Subcutaneous abdominal adipose tissue (tissue), 5 donors: ENCODE measurements around the gene SMC5.
"Not testable (repeated sequence)": the region's sequence is repeated elsewhere in the genome, so short reads cannot be mapped to it uniquely, and the experiment has no call there.

Experiments
- H3K27ac ChIP-seq: one replicate; pipeline ENCODE4 v1.7.0; 2013; ENCODE audit warnings: low read depth, mild to moderate bottlenecking, inconsistent platforms, low read length, moderate library complexity
- H3K27me3 ChIP-seq, 5 donors: one replicate each; pipeline ENCODE4 v1.7.0; 2013; ENCODE audit warnings: low read length in 5 of 5, inconsistent platforms in 1 of 5; ENCODE audit not compliant: control insufficient read depth in 5 of 5, insufficient read depth in 4 of 5
- H3K36me3 ChIP-seq, 5 donors: one replicate each; pipeline ENCODE4 v1.7.0; 2013; ENCODE audit warnings: low read length in 5 of 5; ENCODE audit not compliant: control insufficient read depth in 5 of 5, insufficient read depth in 5 of 5
- H3K4me1 ChIP-seq, 5 donors: one replicate each; pipeline ENCODE4 v1.7.0; 2013; ENCODE audit warnings: low read length in 5 of 5, mild to moderate bottlenecking in 3 of 5, moderate library complexity in 1 of 5; ENCODE audit not compliant: control insufficient read depth in 5 of 5, insufficient read depth in 5 of 5
- H3K4me3 ChIP-seq, 5 donors: one replicate each; pipeline ENCODE4 v1.7.0; 2013; ENCODE audit warnings: low read length in 5 of 5, low read depth in 1 of 5
- H3K9ac ChIP-seq, 5 donors: one replicate each; pipeline ENCODE4 v1.7.0; 2013; ENCODE audit warnings: low read length in 5 of 5, mild to moderate bottlenecking in 4 of 5, moderate library complexity in 3 of 5
- H3K9me3 ChIP-seq, 5 donors: one replicate each; pipeline ENCODE4 v1.7.0; 2013; ENCODE audit warnings: low read length in 5 of 5; ENCODE audit not compliant: control insufficient read depth in 5 of 5
- donor health status: healthy.
- donor health status: healthy.
- donor health status: healthy.
- donor health status: healthy.
- donor health status: healthy.

The SMC5 gene

DNA sequence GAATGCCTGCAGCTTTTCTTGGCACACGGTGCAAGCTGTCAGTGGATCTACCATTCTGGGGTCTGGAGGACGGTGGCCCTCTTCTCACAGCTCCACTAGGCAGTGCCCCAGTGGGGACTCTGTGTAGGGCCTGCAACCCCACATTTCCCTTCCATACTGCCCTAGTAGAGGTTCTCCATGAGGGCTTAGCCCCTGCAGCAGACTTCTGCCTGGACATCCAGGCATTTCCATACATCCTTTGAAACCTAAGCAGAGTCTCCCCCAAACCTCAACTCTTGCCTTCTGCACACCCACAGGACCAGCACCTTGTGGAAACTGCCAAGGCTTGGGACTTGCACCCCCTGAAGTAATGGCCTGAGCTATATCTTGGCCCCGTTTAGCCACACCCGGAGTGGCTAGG, 69.8 kb downstream of the SMC5 start:
- peaks cover 28 to 46% (median 41%) of the 10 kb centered on the region in 5 donors for H3K36me3 ChIP-seq
- not testable (repeated sequence) for H3K4me1 ChIP-seq, H3K4me3 ChIP-seq, H3K9me3 ChIP-seq, H3K9ac ChIP-seq, H3K27ac ChIP-seq, H3K27me3 ChIP-seq

DNA sequence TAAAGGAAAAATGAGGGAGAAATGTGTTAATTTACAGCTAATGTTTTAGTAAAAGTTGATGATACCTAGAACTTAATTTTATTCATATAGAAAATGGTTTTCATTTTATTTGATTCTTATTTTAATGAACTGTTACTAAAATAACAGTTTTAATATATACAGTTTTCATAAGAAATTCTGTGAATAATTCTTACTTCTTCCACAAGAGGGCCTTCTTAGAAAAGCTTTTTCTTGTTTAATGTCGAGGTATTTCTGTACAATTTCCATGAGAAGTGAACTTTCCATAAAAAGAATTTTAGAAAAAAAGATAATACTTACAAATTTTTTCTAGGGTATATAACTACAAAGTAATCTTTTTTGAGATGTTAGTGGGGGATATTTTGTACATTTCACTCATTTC, 81.8 kb downstream of the SMC5 start:
- H3K4me1 ChIP-seq: no peaks in the 10 kb centered on the region
- no peaks in the 10 kb centered on the region for H3K9me3 ChIP-seq
- no peaks in the 10 kb centered on the region for H3K27me3 ChIP-seq
- H3K27ac ChIP-seq: no peak overlapping the region
- peaks cover 0 to 4% (median under 1%) of the 10 kb centered on the region in 5 donors for H3K36me3 ChIP-seq
- no peak overlapping the region for H3K4me3 ChIP-seq
- no peak overlapping the region for H3K9ac ChIP-seq

DNA sequence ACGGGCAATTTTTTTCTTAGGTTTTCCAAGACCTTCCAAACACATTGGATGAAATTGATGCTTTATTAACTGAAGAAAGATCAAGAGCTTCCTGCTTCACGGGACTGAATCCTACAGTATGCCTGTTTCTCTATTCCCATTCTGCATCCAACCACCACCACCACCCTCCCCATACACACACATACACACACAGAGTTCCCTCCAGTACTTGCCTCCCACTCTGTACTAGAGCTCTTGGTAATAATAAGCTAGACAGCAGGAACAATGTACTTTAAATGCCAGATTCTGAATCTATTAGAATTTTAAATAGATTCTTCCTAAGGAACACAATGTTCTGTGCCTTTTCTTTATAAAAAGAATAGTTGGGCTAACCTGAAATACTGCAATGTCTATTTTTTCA, 88.3 kb downstream of the SMC5 start:
- Histone ChIP-seq H3K27me3 (no peaks in the 10 kb centered on the region), H3K36me3 (peaks cover 11 to 32% (median 22%) of the 10 kb centered on the region in 5 donors), H3K9ac (no peak overlapping the region), H3K27ac (no peak overlapping the region), H3K4me3 (no peak overlapping the region), H3K4me1 (no peaks in the 10 kb centered on the region), H3K9me3 (no peaks in the 10 kb centered on the region)

DNA sequence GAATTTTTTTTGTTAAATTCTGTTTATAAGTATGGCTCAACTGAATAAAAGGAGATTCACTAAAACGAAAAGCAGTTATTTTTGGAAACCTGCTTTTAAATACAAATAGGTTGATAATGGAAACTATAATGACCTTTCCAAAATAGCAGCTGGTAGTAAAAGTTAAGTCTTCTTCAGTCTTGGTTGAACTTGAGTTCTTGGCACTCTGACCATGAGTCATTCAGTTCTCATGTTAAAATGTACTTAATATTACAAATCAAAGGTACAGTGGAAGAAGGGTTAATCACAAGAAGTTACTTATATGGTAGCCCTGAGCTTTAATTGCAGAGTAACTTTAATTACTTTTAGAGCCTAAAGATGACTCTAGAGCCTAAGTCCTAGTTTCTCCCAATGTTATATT, 93.6 kb downstream of the SMC5 start:
- H3K27me3 ChIP-seq: no peaks in the 10 kb centered on the region
- no peak overlapping the region for H3K4me3 ChIP-seq
- H3K36me3 ChIP-seq: peaks cover 7 to 24% (median 15%) of the 10 kb centered on the region in 5 donors
- no peak overlapping the region for H3K9ac ChIP-seq
- H3K9me3 ChIP-seq: no peaks in the 10 kb centered on the region
- no peaks in the 10 kb centered on the region for H3K4me1 ChIP-seq
- H3K27ac ChIP-seq: no peak overlapping the region

DNA sequence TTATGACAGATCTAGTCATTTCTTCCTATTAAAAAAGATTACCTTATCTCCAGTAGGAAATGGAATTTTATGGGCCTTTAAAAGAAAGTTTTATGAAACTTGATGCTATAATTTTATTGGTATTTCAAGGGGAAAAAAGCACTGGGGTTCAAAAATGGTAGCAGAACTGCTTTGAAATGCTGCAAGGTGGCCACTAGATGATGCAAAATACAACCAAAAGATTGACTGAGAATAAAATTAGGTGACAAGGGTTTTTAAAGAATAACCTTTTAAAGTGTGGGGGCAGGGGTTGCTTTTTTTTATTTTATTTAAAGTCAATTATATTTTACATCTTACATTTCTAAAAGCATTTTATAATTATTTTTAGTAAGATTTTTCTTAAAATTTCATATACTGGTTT, 94.0 kb downstream of the SMC5 start:
- Histone ChIP-seq H3K4me3 (no peak overlapping the region), H3K27ac (no peak overlapping the region)

DNA sequence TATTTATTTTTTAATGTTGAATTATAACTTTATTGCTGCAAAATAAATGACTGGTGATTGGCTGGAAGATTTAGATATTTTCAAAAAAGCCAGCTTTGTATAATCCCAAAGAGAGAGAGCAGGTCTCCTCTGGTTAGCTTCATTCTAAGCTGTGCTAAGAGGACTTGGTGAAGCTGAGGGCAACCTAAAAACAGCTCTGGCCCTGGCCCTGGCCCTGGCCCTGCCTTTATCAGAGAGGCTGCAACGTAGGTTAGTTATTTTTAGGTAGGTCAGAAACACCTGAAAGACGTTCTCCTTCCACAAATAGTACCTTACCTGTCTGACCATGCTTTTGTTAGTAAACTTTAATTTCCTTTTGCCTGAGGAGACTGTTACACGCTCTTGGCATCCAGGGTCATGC, 97.0 kb downstream of the SMC5 start:
- Histone ChIP-seq H3K27ac (no peak overlapping the region), H3K4me3 (no peak overlapping the region), H3K4me1 (no peaks in the 10 kb centered on the region), H3K9me3 (no peaks in the 10 kb centered on the region), H3K36me3 (peaks cover 0 to 9% (median under 1%) of the 10 kb centered on the region in 5 donors), H3K27me3 (no peaks in the 10 kb centered on the region), H3K9ac (no peak overlapping the region)

More for the DNA sequence above, 94.0 kb downstream of the SMC5 start:
- H3K36me3 ChIP-seq: peaks cover 7 to 24% (median 14%) of the 10 kb centered on the region in 5 donors
- no peaks in the 10 kb centered on the region for H3K27me3 ChIP-seq
- H3K9me3 ChIP-seq: no peaks in the 10 kb centered on the region
- no peaks in the 10 kb centered on the region for H3K4me1 ChIP-seq
- H3K9ac ChIP-seq: no peak overlapping the region

DNA sequence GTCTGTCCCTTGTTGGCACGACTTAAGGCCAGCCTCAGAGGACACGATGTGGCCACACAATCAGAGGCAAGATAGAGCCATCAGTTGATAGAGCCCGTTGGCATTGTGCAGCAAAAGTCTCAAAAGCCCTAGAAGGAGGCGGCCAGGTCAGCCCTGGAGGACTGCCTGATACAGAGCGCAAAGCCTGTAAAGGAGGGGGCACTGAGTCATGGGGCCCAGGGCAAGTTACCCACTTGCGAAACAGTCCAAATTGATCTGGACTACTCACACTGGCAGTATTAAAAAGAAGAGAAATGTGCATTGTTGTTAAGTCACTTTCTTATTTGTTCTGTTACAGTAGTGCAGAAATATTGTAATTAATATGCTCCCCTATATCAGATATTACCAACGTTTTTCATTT, 104.2 kb downstream of the SMC5 start:
- Histone ChIP-seq H3K4me1 (peaks cover 0 to 4% (median 0%) of the 10 kb centered on the region in 5 donors), H3K27me3 (no peaks in the 10 kb centered on the region), H3K9ac (no peak overlapping the region), H3K4me3 (no peak overlapping the region), H3K36me3 (no peaks in the 10 kb centered on the region), H3K27ac (no peak overlapping the region), H3K9me3 (no peaks in the 10 kb centered on the region)

DNA sequence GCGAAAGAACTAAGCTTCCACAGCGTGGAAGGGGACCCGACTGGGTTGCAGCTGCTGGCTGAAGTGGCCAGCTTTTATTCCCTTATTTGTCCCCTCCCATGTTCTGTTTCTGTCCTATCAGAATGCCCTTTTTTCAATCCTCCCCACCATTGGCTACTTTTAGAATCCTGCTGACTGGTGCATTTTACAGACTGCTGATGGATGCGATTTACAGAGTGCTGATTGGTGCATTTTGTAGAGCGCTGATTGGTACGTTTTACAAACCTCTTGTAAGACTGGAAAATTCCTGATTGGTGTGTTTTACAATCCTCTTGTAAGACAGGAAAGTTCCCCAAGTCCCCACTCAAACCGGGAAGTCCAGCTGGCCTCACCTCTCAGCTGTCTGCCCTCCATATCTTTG, 105.0 kb downstream of the SMC5 start:
- Histone ChIP-seq H3K9me3 (no peaks in the 10 kb centered on the region), H3K36me3 (no peaks in the 10 kb centered on the region), H3K27ac (no peak overlapping the region), H3K4me1 (peaks cover 0 to 4% (median 0%) of the 10 kb centered on the region in 5 donors), H3K27me3 (no peaks in the 10 kb centered on the region), H3K9ac (no peak overlapping the region), H3K4me3 (no peak overlapping the region)

DNA sequence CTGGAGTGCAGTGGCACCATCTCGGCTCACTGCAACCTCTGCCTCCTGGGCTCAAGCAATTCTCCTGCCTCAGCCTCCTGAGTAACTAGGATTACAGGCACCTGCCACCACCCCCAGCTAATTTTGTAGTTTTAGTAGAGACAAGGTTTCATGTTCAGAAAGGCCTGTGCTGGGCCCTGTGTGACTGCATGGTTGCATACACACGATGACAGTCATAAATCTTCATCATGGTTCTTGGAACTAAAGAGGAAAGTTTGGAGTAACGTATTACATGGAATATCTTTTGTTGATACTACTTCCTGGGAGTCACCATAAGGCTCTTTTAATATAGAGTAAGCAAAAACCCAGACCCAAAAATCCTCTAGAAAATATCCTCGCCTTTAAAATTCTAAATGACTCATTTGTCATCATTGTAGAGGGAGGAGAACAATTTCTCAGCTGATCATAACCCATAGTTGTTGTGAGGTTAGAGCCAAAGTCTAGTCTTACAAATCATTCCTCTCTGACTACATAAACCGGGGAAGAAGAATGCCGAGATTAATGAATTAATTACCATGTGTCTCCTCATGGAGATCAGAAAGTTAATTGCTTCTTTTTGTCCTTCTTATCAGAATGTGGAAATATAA, 108.6 kb downstream of the SMC5 start:
- Histone ChIP-seq H3K27ac (no peak overlapping the region), H3K4me1 (no peaks in the 10 kb centered on the region), H3K36me3 (no peaks in the 10 kb centered on the region), H3K4me3 (no peak overlapping the region), H3K9ac (no peak overlapping the region), H3K9me3 (no peaks in the 10 kb centered on the region), H3K27me3 (no peaks in the 10 kb centered on the region)

DNA sequence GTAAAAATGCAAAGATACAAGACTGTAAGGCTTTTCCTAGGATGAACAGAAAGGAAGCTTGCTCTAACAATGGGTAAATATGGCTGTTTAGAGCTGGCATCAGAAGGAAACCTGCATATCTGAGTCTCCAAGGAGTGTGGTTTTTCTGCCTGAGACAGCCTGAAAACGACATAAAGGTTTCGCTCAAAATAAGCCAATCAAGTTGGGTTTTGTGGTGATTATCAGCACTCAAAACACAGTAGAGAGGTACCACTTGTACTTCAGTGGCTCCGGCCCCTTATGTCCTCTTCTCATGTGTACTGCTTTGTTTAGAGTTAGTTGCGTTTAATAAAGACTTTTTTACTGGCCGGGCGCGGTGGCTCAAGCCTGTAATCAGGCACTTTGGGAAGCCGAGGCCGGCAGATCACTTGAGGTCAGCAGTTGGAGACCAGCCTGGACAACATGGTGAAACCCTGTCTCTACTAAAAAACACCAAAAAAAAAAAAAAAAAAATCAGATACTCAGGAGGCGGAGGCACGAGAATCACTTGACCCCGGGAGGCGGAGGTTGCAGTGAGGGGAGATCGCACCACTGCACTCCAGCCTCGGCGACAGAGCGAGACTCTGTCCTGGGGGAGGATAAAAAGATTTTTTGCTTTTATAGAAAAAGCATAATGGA, 116.3 kb downstream of the SMC5 start:
- Histone ChIP-seq H3K27me3 (no peaks in the 10 kb centered on the region), H3K4me3 (peak overlapping the region in 1 of 5 donors; percentile 5), H3K4me1 (peaks cover 0 to 9% (median 8%) of the 10 kb centered on the region in 5 donors), H3K36me3 (no peaks in the 10 kb centered on the region), H3K27ac (no peak overlapping the region), H3K9ac (peak overlapping the region in 3 of 5 donors; percentile 8 to 42 (median 25)), H3K9me3 (no peaks in the 10 kb centered on the region)
